Measurements from ENCODE around the gene RPS19.

RPS19 gene

GRCh38 chr19:41816761-41817160 is 43.3 kb upstream of the RPS19 start:
- H3K27me3 Mint-ChIP-seq (ENCODE audit: low read depth, poor library complexity), result peaks cover 9% of the 10 kb centered on the region
- H3K4me1 Mint-ChIP-seq, result no peaks in the 10 kb centered on the region
- H3K9me3 Mint-ChIP-seq, result peaks cover 50% of the 10 kb centered on the region
- no peak overlapping the region for H3K27ac Mint-ChIP-seq
- H3K36me3 Mint-ChIP-seq (ENCODE audit: low read depth), result no peaks in the 10 kb centered on the region
- no peak for TF ChIP-seq CTCF (IDR thresholded peaks at IDR 0.05)
- no peak for DNase-seq
- no peak overlapping the region for H3K4me3 Mint-ChIP-seq

GRCh38 chr19:41821003-41821735 is 38.9 kb upstream of the RPS19 start:
- peaks cover 40% of the 10 kb centered on the region for H3K9me3 Mint-ChIP-seq
- H3K36me3 Mint-ChIP-seq (ENCODE audit: low read depth), result no peaks in the 10 kb centered on the region
- peak; percentile 22 for DNase-seq
- no peak overlapping the region for H3K27ac Mint-ChIP-seq
- no peaks in the 10 kb centered on the region for H3K4me1 Mint-ChIP-seq
- H3K4me3 Mint-ChIP-seq, result no peak overlapping the region
- H3K27me3 Mint-ChIP-seq (ENCODE audit: low read depth, poor library complexity), result peaks cover 18% of the 10 kb centered on the region
- peak; percentile 22 for TF ChIP-seq CTCF (IDR thresholded peaks at IDR 0.05)

GRCh38 chr19:41837981-41838708 is 21.9 kb upstream of the RPS19 start:
- Mint-ChIP-seq H3K4me3 (no peak overlapping the region), H3K9me3 (peaks cover 6% of the 10 kb centered on the region), H3K27ac (no peak overlapping the region), H3K27me3 (ENCODE audit: low read depth, poor library complexity) (peaks cover 41% of the 10 kb centered on the region), H3K36me3 (ENCODE audit: low read depth) (no peaks in the 10 kb centered on the region), H3K4me1 (no peaks in the 10 kb centered on the region)
- TF ChIP-seq CTCF (IDR thresholded peaks at IDR 0.05), result no peak
- DNase-seq, result no peak

- DNase-seq, result no peak
- Mint-ChIP-seq H3K27me3 (ENCODE audit: low read depth, poor library complexity) (peaks cover 50% of the 10 kb centered on the region), H3K4me1 (no peaks in the 10 kb centered on the region), H3K36me3 (ENCODE audit: low read depth) (no peaks in the 10 kb centered on the region), H3K4me3 (no peak overlapping the region), H3K27ac (no peak overlapping the region), H3K9me3 (peaks cover 17% of the 10 kb centered on the region)
- TF ChIP-seq CTCF (IDR thresholded peaks at IDR 0.05), result no peak
Observed at GRCh38 chr19:41839211-41839610, 20.8 kb upstream of the RPS19 start.

- H3K36me3 Mint-ChIP-seq (ENCODE audit: low read depth), result no peaks in the 10 kb centered on the region
- no peak overlapping the region for H3K27ac Mint-ChIP-seq
- peaks cover 30% of the 10 kb centered on the region for H3K9me3 Mint-ChIP-seq
- no peak for DNase-seq
- H3K4me1 Mint-ChIP-seq, result no peaks in the 10 kb centered on the region
- H3K4me3 Mint-ChIP-seq, result no peak overlapping the region
- TF ChIP-seq CTCF (IDR thresholded peaks at IDR 0.05), result no peak
- peaks cover 52% of the 10 kb centered on the region for H3K27me3 Mint-ChIP-seq (ENCODE audit: low read depth, poor library complexity)
Observed at GRCh38 chr19:41843371-41843770, 16.7 kb upstream of the RPS19 start.
